ENCODE results near the gene TBC1D2.

The TBC1D2 gene

GRCh38 chr9:98172604-98173003 lies 82.8 kb downstream of the TBC1D2 start:
- no peak for DNase-seq (ENCODE audit: low read depth in 2 of 2)

- no peak for DNase-seq (ENCODE audit: low read depth in 2 of 2)
Measured at GRCh38 chr9:98171176-98171925, 84.1 kb downstream of the TBC1D2 start.

GRCh38 chr9:98168941-98169488 lies 86.4 kb downstream of the TBC1D2 start:
- DNase-seq (ENCODE audit: low read depth in 2 of 2): no peak

- DNase-seq (ENCODE audit: low read depth in 2 of 2): no peak
Measured at GRCh38 chr9:98168153-98168780, 87.2 kb downstream of the TBC1D2 start.

- DNase-seq (ENCODE audit: low read depth in 2 of 2): no peak
Measured at GRCh38 chr9:98164912-98165311, 90.5 kb downstream of the TBC1D2 start.

GRCh38 chr9:98162613-98163012 lies 92.8 kb downstream of the TBC1D2 start:
- no peak for DNase-seq (ENCODE audit: low read depth in 2 of 2)

- no peak for DNase-seq (ENCODE audit: low read depth in 2 of 2)
Measured at GRCh38 chr9:98161851-98162250, 93.6 kb downstream of the TBC1D2 start.

- no peak for DNase-seq (ENCODE audit: low read depth in 2 of 2)
Measured at GRCh38 chr9:98159790-98160189, 95.7 kb downstream of the TBC1D2 start.

GRCh38 chr9:98159301-98159700 lies 96.1 kb downstream of the TBC1D2 start:
- DNase-seq (ENCODE audit: low read depth in 2 of 2): no peak

GRCh38 chr9:98158071-98158831 lies 97.2 kb downstream of the TBC1D2 start:
- DNase-seq (ENCODE audit: low read depth in 2 of 2): no peak

- no peak for DNase-seq (ENCODE audit: low read depth in 2 of 2)
Measured at GRCh38 chr9:98157372-98157771, 98.1 kb downstream of the TBC1D2 start.

GRCh38 chr9:98154678-98155077 lies 100.8 kb downstream of the TBC1D2 start:
- DNase-seq (ENCODE audit: low read depth in 2 of 2): no peak

- no peak for DNase-seq (ENCODE audit: low read depth in 2 of 2)
Measured at GRCh38 chr9:98152526-98152925, 102.9 kb downstream of the TBC1D2 start.

GRCh38 chr9:98150721-98151120 lies 104.7 kb downstream of the TBC1D2 start:
- no peak for DNase-seq (ENCODE audit: low read depth in 2 of 2)

- no peak for DNase-seq (ENCODE audit: low read depth in 2 of 2)
Measured at GRCh38 chr9:98150164-98150563, 105.3 kb downstream of the TBC1D2 start.

- DNase-seq (ENCODE audit: low read depth in 2 of 2): no peak
Measured at GRCh38 chr9:98149422-98149821, 106.0 kb downstream of the TBC1D2 start.

All from stimulated activated CD8-positive, alpha-beta memory T cell treated with anti-CD3 and anti-CD28 coated beads, Interleukin-2, amount 100 ng/mL, for 1 hour (primary cell).